OCI-LY7 (cell line): ENCODE results near the gene ASAP3. TPM values are rescaled to one million over a fixed set of nuclear protein-coding genes. Genes with fewer than 3 reads are reported as not detected.
"Not testable (repeated sequence)": the region's sequence is repeated elsewhere in the genome, so short reads cannot be mapped to it uniquely, and the experiment has no call there.

Experiments
- BruUV-seq: library from RNA; stranded (reverse); fragments of 400-500 nt; replicated peaks from 2 replicates; lab custom pipeline; 2021; lab: Mats Ljungman, UMichigan
- CTCF ChIA-PET: fragments of 300-600 bp; sonication (Branson Sonifier 250); formaldehyde crosslinking; loops from one replicate; lab custom pipeline; 2022; ENCODE audit warnings: antibody characterized with exemption; ENCODE audit not compliant: unreplicated experiment; lab: Charles Lee
- POLR2A ChIA-PET: fragments of 300-600 bp; sonication (Branson Sonifier 250); formaldehyde crosslinking; loops from one replicate; lab custom pipeline; 2022; ENCODE audit warnings: antibody characterized with exemption; lab: Charles Lee
- DNase-seq: peaks from one replicate; pipeline ENCODE4 v3.0.0-alpha.2; 2015; ENCODE audit warnings: low spot score
- H2AFZ ChIP-seq: fragments of 200-600 bp; sonication (generic), shearing (Covaris generic); 2 replicates; pipeline ENCODE4 v1.6.1; 2014; ENCODE audit warnings: mild to moderate bottlenecking, antibody characterized with exemption, low read length, moderate library complexity
- H3K27ac ChIP-seq: fragments of 200-600 bp; sonication (generic); 2 replicates; pipeline ENCODE4 v1.5.1; 2014; ENCODE audit warnings: mixed run types, low read depth, mild to moderate bottlenecking, moderate library complexity, low read length, inconsistent platforms; ENCODE audit not compliant: poor library complexity, severe bottlenecking
- H3K36me3 ChIP-seq: fragments of 200-600 bp; sonication (generic); 2 replicates; pipeline ENCODE4 v1.6.1; 2014; ENCODE audit warnings: mild to moderate bottlenecking, antibody characterized with exemption, low read length, moderate library complexity, mixed read lengths; ENCODE audit not compliant: insufficient read depth
- H3K4me1 ChIP-seq: fragments of 200-600 bp; sonication (generic); 2 replicates; pipeline ENCODE4 v1.5.1; 2014; ENCODE audit warnings: mild to moderate bottlenecking, low read length; ENCODE audit not compliant: insufficient read depth, poor library complexity, severe bottlenecking
- H3K4me2 ChIP-seq: fragments of 200-600 bp; sonication (generic); 2 replicates; pipeline ENCODE4 v1.6.1; 2014; ENCODE audit warnings: mild to moderate bottlenecking, low read length
- H3K4me3 ChIP-seq: fragments of 200-600 bp; sonication (generic); 2 replicates; pipeline ENCODE4 v1.5.1; 2014; ENCODE audit warnings: mild to moderate bottlenecking, low read depth, low read length; ENCODE audit not compliant: poor library complexity, severe bottlenecking
- H3K79me2 ChIP-seq: fragments of 200-600 bp; sonication (generic); 2 replicates; pipeline ENCODE4 v1.6.1; 2016; ENCODE audit warnings: low read depth, mild to moderate bottlenecking, low read length, moderate library complexity, mixed read lengths; ENCODE audit not compliant: insufficient read depth
- H3K9me2 ChIP-seq: fragments of 200-600 bp; sonication (generic); 2 replicates; pipeline ENCODE4 v1.6.1; 2016; ENCODE audit warnings: mild to moderate bottlenecking, low read length, mixed read lengths; ENCODE audit not compliant: insufficient read depth
- H3K9me3 ChIP-seq: fragments of 200-600 bp; sonication (generic); 2 replicates; pipeline ENCODE4 v1.6.1; 2014; ENCODE audit warnings: mild to moderate bottlenecking, mixed run types, low read length, mixed read lengths
- H4K20me1 ChIP-seq: fragments of 200-600 bp; sonication (generic); 2 replicates; pipeline ENCODE4 v1.6.1; 2014; ENCODE audit warnings: mild to moderate bottlenecking, antibody characterized with exemption, low read length, moderate library complexity, mixed read lengths; ENCODE audit not compliant: insufficient read depth
- CTCF ChIP-seq: fragments of 200-600 bp; sonication (generic); conservative IDR thresholded peaks from 2 replicates; pipeline ENCODE4 v1.5.1; 2014; ENCODE audit warnings: mild to moderate bottlenecking, antibody characterized with exemption, low read length, moderate library complexity, mixed read lengths
- EZH2phosphoT487 ChIP-seq: fragments of 200-600 bp; sonication (generic); IDR thresholded peaks from 2 replicates; pipeline ENCODE4 v1.6.1; 2018; ENCODE audit warnings: low read depth, borderline replicate concordance, mild to moderate bottlenecking, mixed run types, antibody characterized with exemption, low read length, moderate library complexity, mixed read lengths
- intact Hi-C: fragments of 100-400 bp; cut with micrococcal nuclease; formaldehyde crosslinking; loops from one replicate; pipeline ENCODE4 v1.10.0; 2022; ENCODE audit not compliant: unreplicated experiment
- total RNA-seq, 2 experiments: library from RNA; depleted of rRNA in 1 of 2; stranded (reverse); fragments of >200 nt in 1 of 2; shearing (Covaris generic) in 1 of 2; gene quantifications; 2 replicates each; pipeline ENCODE4 v1.2.3, GENCODE V29; 2014 to 2022

Gene ASAP3
- total RNA-seq, 2 experiments from 2014 or later, result 5.9 to 14.9 TPM

- H3K4me1 ChIP-seq, result no peaks in the 10 kb centered on the region
- peaks cover 12% of the 10 kb centered on the region; the same call in 1 of the 2 replicates for H3K79me2 ChIP-seq
- H3K9me2 ChIP-seq, result no peaks in the 10 kb centered on the region
- peaks cover 100% of the 10 kb centered on the region for H3K36me3 ChIP-seq
- TF ChIP-seq EZH2phosphoT487 (no peak), CTCF (no peak)
- BruUV-seq, result no TSS peak
- no peaks in the 10 kb centered on the region for H4K20me1 ChIP-seq
- no peak overlapping the region for H3K4me3 ChIP-seq
- no peak for DNase-seq
- H2AFZ ChIP-seq, result no peak overlapping the region
- ChIA-PET POLR2A (no interaction called here), CTCF (no interaction called here)
- H3K4me2 ChIP-seq, result no peak overlapping the region
- H3K9me3 ChIP-seq, result no peaks in the 10 kb centered on the region
- H3K27ac ChIP-seq, result no peak overlapping the region
- intact Hi-C loops, result no loop called here
Observed at GRCh38 chr1:23509896-23510295, 25.9 kb upstream of the ASAP3 start.

GRCh38 chr1:23506376-23507107 lies 22.6 kb upstream of the ASAP3 start:
- Histone ChIP-seq H3K4me1 (no peaks in the 10 kb centered on the region), H3K79me2 (no peaks in the 10 kb centered on the region; the same call in 1 of the 2 replicates), H3K27ac (peak overlapping the region; percentile 22), H3K36me3 (peaks cover 68% of the 10 kb centered on the region), H3K9me3 (no peaks in the 10 kb centered on the region), H4K20me1 (no peaks in the 10 kb centered on the region), H3K4me3 (no peak overlapping the region), H3K4me2 (no peak overlapping the region), H2AFZ (no peak overlapping the region), H3K9me2 (no peaks in the 10 kb centered on the region)
- TF ChIP-seq EZH2phosphoT487, result no peak
- TF ChIP-seq CTCF, result no peak
- DNase-seq, result no peak
- ChIA-PET POLR2A (interaction anchor here (0.6 to 1.3 kb wide), 4 partner anchors 8 to 167 kb away, joined by 3 to 6 read pairs (median 4); no protein-coding TSS in a partner anchor), CTCF (no interaction called here)
- BruUV-seq, result TSS peak; percentile 61
- intact Hi-C loops, result no loop called here

DNA sequence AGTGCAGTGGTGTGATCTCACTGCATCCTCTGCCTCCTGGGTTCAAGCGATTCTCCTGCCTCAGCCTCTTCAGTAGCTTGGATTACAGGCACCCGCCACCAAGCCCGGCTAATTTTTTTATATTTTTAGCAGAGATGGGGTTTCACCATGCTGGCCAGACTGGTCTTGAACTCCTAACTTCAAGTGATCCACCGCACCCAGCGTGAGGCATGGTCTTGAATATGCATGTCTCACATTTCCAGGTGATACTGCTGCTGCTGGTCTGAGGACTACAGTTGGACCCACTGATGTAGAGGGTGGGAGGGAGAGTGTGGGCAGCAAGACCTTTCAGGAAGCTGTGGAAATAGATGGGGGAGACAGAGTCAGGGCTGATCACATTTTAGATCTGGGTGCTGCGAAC lies 21.9 kb upstream of the ASAP3 start:
- no peaks in the 10 kb centered on the region for H3K9me2 ChIP-seq
- H3K27ac ChIP-seq, result peak overlapping the region; percentile 22
- ChIA-PET POLR2A (interaction anchor here (0.6 to 1.3 kb wide), 2 partner anchors 23 to 166 kb away, joined by 3 to 4 read pairs; no protein-coding TSS in a partner anchor), CTCF (no interaction called here)
- H2AFZ ChIP-seq, result no peak overlapping the region
- H3K4me1 ChIP-seq, result no peaks in the 10 kb centered on the region
- H3K36me3 ChIP-seq, result peaks cover 61% of the 10 kb centered on the region
- no peak overlapping the region for H3K4me2 ChIP-seq
- H3K9me3 ChIP-seq, result no peaks in the 10 kb centered on the region
- BruUV-seq, result no TSS peak
- intact Hi-C loops, result no loop called here
- no peak for DNase-seq
- no peak for TF ChIP-seq CTCF
- no peak for TF ChIP-seq EZH2phosphoT487
- H4K20me1 ChIP-seq, result no peaks in the 10 kb centered on the region
- no peak overlapping the region for H3K4me3 ChIP-seq
- no peaks in the 10 kb centered on the region; the same call in 1 of the 2 replicates for H3K79me2 ChIP-seq

DNA sequence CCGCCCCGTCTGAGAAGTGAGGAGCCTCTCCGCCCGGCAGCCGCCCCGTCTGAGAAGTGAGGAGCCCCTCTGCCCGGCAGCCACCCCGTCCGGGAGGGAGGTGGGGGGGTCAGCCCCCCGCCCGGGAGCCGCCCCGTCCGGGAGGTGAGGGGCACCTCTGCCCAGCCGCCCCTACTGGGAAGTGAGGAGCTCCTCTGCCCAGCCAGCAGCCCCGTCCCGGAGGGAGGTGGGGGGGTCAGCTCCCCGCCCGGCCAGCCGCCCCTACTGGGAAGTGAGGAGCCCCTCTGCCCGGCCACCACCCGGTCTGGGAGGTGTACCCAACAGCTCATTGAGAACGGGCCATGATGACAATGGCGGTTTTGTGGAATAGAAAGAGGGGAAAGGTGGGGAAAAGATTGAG lies 20.2 kb upstream of the ASAP3 start:
- H3K9me3 ChIP-seq, H2AFZ ChIP-seq, H3K4me1 ChIP-seq, H3K4me2 ChIP-seq, BruUV-seq, CTCF ChIA-PET, intact Hi-C loops, H3K4me3 ChIP-seq, H3K27ac ChIP-seq, H3K9me2 ChIP-seq, H3K79me2 ChIP-seq, DNase-seq, H4K20me1 ChIP-seq: not testable (repeated sequence)
- POLR2A ChIA-PET, result interaction anchor here (0.6 kb wide), 1 partner anchor 16 kb away, joined by 4 read pairs; no protein-coding TSS in a partner anchor
- H3K36me3 ChIP-seq, result peaks cover 44% of the 10 kb centered on the region
